Suprapubic skin (tissue), 4 donors: Measurements from ENCODE around the gene LDHB. TPM values are rescaled to one million over a fixed set of nuclear protein-coding genes. Genes with fewer than 3 reads are reported as not detected.

ENCODE experiments used
- DNase-seq, 2 donors: peaks; one replicate each; pipeline ENCODE4 v3.0.0-alpha.2; 2019; ENCODE audit warnings: low spot score in 2 of 2
- H3K27ac ChIP-seq: fragments of 200-600 bp; sonication (generic); one replicate; pipeline ENCODE4 v1.5.1; 2019
- H3K27me3 ChIP-seq: fragments of 200-600 bp; sonication (generic); one replicate; pipeline ENCODE4 v1.5.1; 2019
- H3K36me3 ChIP-seq: fragments of 200-600 bp; sonication (generic); one replicate; pipeline ENCODE4 v1.5.1; 2019
- H3K4me1 ChIP-seq: fragments of 200-600 bp; sonication (generic); one replicate; pipeline ENCODE4 v1.5.1; 2019
- H3K4me3 ChIP-seq: fragments of 200-600 bp; sonication (generic); one replicate; pipeline ENCODE4 v1.5.1; 2019; ENCODE audit warnings: mild to moderate bottlenecking
- H3K9me3 ChIP-seq: fragments of 200-600 bp; sonication (generic); one replicate; pipeline ENCODE4 v1.5.1; 2019
- CTCF ChIP-seq, 2 donors: fragments of 200-600 bp in 1 of 2; fragments of 450-650 bp in 1 of 2; sonication (generic) in 1 of 2; IDR thresholded peaks; one replicate each; pipeline ENCODE4 v1.5.1; 2016 to 2019; ENCODE audit warnings: antibody characterized with exemption in 2 of 2, mild to moderate bottlenecking in 1 of 2, moderate library complexity in 1 of 2
- EP300 ChIP-seq: sonication (generic); formaldehyde crosslinking; IDR thresholded peaks from one replicate; pipeline ENCODE4 v1.6.1; 2017; ENCODE audit warnings: antibody characterized with exemption
- POLR2A ChIP-seq, 2 donors: fragments of 450-650 bp; IDR thresholded peaks; one replicate each; pipeline ENCODE4 v1.6.1; 2017; ENCODE audit warnings: antibody characterized with exemption in 2 of 2, mild to moderate bottlenecking in 2 of 2, moderate library complexity in 2 of 2
- POLR2AphosphoS5 ChIP-seq, 3 donors: sonication (generic); formaldehyde crosslinking; IDR thresholded peaks; one replicate each; pipeline ENCODE4 v1.6.1; 2017; ENCODE audit warnings: antibody characterized with exemption in 3 of 3
- WGBS: methylation state at CpG from one replicate; pipeline ENCODE4 v1.1.5; 2018; 5-methylcytosine and 5-hydroxymethylcytosine counted together
- total RNA-seq, 4 donors: library from RNA; depleted of rRNA; stranded (reverse); fragments of >200 nt; gene quantifications; one replicate each; pipeline ENCODE4 v1.1.0, GENCODE V29; 2016

LDHB gene
- total RNA-seq, 4 donors from 2014 or later: 49.9 to 79.9 (median 71.2) TPM

- Histone ChIP-seq H3K4me3 (no peak overlapping the region), H3K4me1 (no peaks in the 10 kb centered on the region), H3K9me3 (no peaks in the 10 kb centered on the region), H3K36me3 (peaks cover 28% of the 10 kb centered on the region), H3K27me3 (no peaks in the 10 kb centered on the region), H3K27ac (no peak overlapping the region)
- DNase-seq: no peak
- TF ChIP-seq EP300 (no peak), POLR2AphosphoS5 (IDR thresholded peaks at IDR 0.05) (no peak), CTCF (IDR thresholded peaks at IDR 0.05) (no peak), POLR2A (IDR thresholded peaks at IDR 0.05) (no peak)
- WGBS: 36% methylated on average over 2 of the region's 2 CpGs
These were observed 26.3 kb downstream of the LDHB start for GRCh38 chr12:21631367-21631766.

- H3K4me3 ChIP-seq: no peak overlapping the region
- H3K36me3 ChIP-seq: no peaks in the 10 kb centered on the region
- H3K9me3 ChIP-seq: no peaks in the 10 kb centered on the region
- H3K4me1 ChIP-seq: no peaks in the 10 kb centered on the region
- no peak for TF ChIP-seq CTCF (IDR thresholded peaks at IDR 0.05)
- no peak for TF ChIP-seq POLR2AphosphoS5 (IDR thresholded peaks at IDR 0.05)
- no peak for TF ChIP-seq EP300
- TF ChIP-seq POLR2A (IDR thresholded peaks at IDR 0.05): no peak
- WGBS: 79% methylated on average over 2 of the region's 2 CpGs
- no peak for DNase-seq
- no peaks in the 10 kb centered on the region for H3K27me3 ChIP-seq
- H3K27ac ChIP-seq: no peak overlapping the region
These were observed 29.7 kb downstream of the LDHB start for GRCh38 chr12:21627924-21628323.

- no peaks in the 10 kb centered on the region for H3K36me3 ChIP-seq
- TF ChIP-seq POLR2AphosphoS5 (IDR thresholded peaks at IDR 0.05) (no peak), EP300 (no peak), POLR2A (IDR thresholded peaks at IDR 0.05) (no peak), CTCF (IDR thresholded peaks at IDR 0.05) (no peak)
- no peaks in the 10 kb centered on the region for H3K27me3 ChIP-seq
- no peak overlapping the region for H3K4me3 ChIP-seq
- H3K4me1 ChIP-seq: peaks cover 9% of the 10 kb centered on the region
- H3K9me3 ChIP-seq: no peaks in the 10 kb centered on the region
- no peak overlapping the region for H3K27ac ChIP-seq
- DNase-seq: no peak
These were observed 39.1 kb downstream of the LDHB start for GRCh38 chr12:21618566-21618965.

GRCh38 chr12:21617030-21617429, 40.6 kb downstream of the LDHB start:
- TF ChIP-seq POLR2AphosphoS5 (IDR thresholded peaks at IDR 0.05) (no peak), POLR2A (IDR thresholded peaks at IDR 0.05) (no peak), EP300 (no peak), CTCF (IDR thresholded peaks at IDR 0.05) (no peak)
- H3K27me3 ChIP-seq: no peaks in the 10 kb centered on the region
- peaks cover 9% of the 10 kb centered on the region for H3K4me1 ChIP-seq
- H3K9me3 ChIP-seq: no peaks in the 10 kb centered on the region
- H3K4me3 ChIP-seq: no peak overlapping the region
- no peak overlapping the region for H3K27ac ChIP-seq
- DNase-seq: no peak
- H3K36me3 ChIP-seq: no peaks in the 10 kb centered on the region
- WGBS: 84% methylated on average over 3 of the region's 3 CpGs

GRCh38 chr12:21615431-21615830, 42.2 kb downstream of the LDHB start:
- WGBS: 27% methylated on average over 1 of the region's 1 CpG
- Histone ChIP-seq H3K4me1 (peaks cover 9% of the 10 kb centered on the region), H3K36me3 (no peaks in the 10 kb centered on the region), H3K27ac (no peak overlapping the region), H3K9me3 (no peaks in the 10 kb centered on the region), H3K4me3 (no peak overlapping the region), H3K27me3 (no peaks in the 10 kb centered on the region)
- TF ChIP-seq POLR2AphosphoS5 (IDR thresholded peaks at IDR 0.05): no peak
- TF ChIP-seq POLR2A (IDR thresholded peaks at IDR 0.05): no peak
- no peak for TF ChIP-seq EP300
- no peak for TF ChIP-seq CTCF (IDR thresholded peaks at IDR 0.05)
- no peak for DNase-seq
